Measurements from ENCODE around the gene CHN2. TPM values are rescaled to one million over a fixed set of nuclear protein-coding genes. Genes with fewer than 3 reads are reported as not detected.

The CHN2 gene
- polyA plus RNA-seq, 1 donor from 2014 or later = 136 TPM

DNA sequence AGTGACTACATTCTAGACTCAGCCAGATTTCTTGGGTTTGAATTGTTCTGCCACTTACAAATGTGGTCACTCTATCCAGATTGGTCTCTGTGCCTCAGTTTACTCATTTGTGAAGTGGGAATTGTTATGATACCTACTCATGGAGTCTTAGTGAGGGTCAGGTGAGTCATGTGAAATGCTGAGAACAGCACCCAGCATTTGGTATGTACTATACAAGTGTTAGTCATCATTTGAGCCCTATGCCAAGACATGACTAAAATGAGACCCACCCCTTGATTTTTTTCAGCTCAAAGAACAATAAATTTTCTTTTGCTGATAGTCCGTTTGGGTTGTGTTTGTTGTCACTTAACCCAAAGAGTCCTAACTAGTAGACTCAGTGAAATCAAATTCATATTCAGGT, 92.8 kb downstream of the CHN2 start:
- no peaks in the 10 kb centered on the region for H3K9me2 ChIP-seq (ENCODE audit: insufficient read depth, low read length)
- H3K27me3 ChIP-seq (ENCODE audit: insufficient read depth, low read depth, low read length) = no peaks in the 10 kb centered on the region
- no peak overlapping the region for H3K9ac ChIP-seq (ENCODE audit: low read length)
- H3F3A ChIP-seq (ENCODE audit: insufficient read depth, low read length, poor library complexity, severe bottlenecking) = no peaks in the 10 kb centered on the region
- no peak overlapping the region for H2AFZ ChIP-seq (ENCODE audit: low read depth, low read length)
- no peaks in the 10 kb centered on the region for H3K36me3 ChIP-seq (ENCODE audit: insufficient read depth, low read length)
- H3K27ac ChIP-seq (ENCODE audit: low read length) = no peak overlapping the region
- H3K4me3 ChIP-seq (ENCODE audit: low read length) = no peak overlapping the region
- peaks cover 3% of the 10 kb centered on the region for H4K20me1 ChIP-seq (ENCODE audit: insufficient read depth)
- TF ChIP-seq, protein P1, sequence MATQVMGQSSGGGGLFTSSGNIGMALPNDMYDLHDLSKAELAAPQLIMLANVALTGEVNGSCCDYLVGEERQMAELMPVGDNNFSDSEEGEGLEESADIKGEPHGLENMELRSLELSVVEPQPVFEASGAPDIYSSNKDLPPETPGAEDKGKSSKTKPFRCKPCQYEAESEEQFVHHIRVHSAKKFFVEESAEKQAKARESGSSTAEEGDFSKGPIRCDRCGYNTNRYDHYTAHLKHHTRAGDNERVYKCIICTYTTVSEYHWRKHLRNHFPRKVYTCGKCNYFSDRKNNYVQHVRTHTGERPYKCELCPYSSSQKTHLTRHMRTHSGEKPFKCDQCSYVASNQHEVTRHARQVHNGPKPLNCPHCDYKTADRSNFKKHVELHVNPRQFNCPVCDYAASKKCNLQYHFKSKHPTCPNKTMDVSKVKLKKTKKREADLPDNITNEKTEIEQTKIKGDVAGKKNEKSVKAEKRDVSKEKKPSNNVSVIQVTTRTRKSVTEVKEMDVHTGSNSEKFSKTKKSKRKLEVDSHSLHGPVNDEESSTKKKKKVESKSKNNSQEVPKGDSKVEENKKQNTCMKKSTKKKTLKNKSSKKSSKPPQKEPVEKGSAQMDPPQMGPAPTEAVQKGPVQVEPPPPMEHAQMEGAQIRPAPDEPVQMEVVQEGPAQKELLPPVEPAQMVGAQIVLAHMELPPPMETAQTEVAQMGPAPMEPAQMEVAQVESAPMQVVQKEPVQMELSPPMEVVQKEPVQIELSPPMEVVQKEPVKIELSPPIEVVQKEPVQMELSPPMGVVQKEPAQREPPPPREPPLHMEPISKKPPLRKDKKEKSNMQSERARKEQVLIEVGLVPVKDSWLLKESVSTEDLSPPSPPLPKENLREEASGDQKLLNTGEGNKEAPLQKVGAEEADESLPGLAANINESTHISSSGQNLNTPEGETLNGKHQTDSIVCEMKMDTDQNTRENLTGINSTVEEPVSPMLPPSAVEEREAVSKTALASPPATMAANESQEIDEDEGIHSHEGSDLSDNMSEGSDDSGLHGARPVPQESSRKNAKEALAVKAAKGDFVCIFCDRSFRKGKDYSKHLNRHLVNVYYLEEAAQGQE (IDR thresholded peaks at IDR 0.05; ENCODE audit: borderline replicate concordance) = no peak
- TF ChIP-seq EZH2 (IDR thresholded peaks at IDR 0.05; ENCODE audit: borderline replicate concordance, insufficient read depth, low read length, poor library complexity, severe bottlenecking) (no peak), RAD21 (conservative IDR thresholded peaks at IDR 0.05) (no peak), SMC3 (conservative IDR thresholded peaks at IDR 0.05; ENCODE audit: poor library complexity) (no peak)
- peaks cover 13% of the 10 kb centered on the region for H3K79me2 ChIP-seq (replicated peaks; ENCODE audit: insufficient read depth, low read length)
- H3K9me3 ChIP-seq (ENCODE audit: low read length) = no peaks in the 10 kb centered on the region
- no peak overlapping the region for H3K4me2 ChIP-seq (ENCODE audit: low read length)

DNA sequence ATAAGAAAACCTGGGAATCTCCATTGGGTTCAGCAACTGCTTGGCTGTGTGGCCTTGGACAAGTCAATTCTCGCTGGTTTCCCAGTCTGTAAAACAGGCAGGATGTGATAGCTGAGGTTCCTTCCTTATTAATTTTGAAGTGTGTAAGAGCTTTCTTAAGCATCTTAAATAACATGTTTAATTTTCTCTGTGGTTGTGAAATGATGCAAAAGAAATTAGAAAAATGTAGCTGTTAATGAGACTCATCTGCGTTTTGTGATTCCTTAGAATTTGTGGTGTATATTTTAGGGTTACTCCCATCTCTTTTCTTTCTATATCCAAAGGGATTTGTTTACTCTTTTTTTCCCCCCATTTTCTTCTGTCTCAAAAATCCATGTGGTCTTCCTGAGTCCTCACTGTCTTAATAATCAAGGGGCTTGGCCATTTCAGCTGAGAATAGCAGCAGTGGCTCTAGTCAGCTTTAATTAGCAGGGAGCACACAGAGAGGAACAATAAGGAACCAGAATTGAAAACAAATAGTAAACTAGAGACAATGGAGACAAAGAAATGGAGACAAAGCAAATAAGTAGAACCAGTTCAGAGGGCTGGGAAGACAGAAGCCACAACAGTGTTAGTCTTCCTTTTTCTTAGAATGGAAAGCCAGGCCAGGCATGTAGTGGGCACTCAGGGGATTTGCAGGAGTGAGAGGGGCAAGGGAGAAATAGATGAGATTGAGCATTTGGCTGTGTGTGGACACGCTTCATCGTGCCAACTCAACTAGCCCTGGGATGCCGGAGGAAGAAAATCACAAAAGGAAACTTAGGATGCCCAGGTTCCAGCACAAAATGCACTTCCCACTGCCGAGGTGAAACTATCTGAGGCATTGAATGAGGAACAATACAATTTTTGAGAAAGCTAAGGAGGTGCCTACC, 93.9 kb downstream of the CHN2 start:
- H3K27ac ChIP-seq (ENCODE audit: low read length) = no peak overlapping the region
- no peaks in the 10 kb centered on the region for H3K27me3 ChIP-seq (ENCODE audit: insufficient read depth, low read depth, low read length)
- no peak overlapping the region for H3K9ac ChIP-seq (ENCODE audit: low read length)
- H3K79me2 ChIP-seq (replicated peaks; ENCODE audit: insufficient read depth, low read length) = peaks cover 13% of the 10 kb centered on the region
- H3K4me2 ChIP-seq (ENCODE audit: low read length) = no peak overlapping the region
- TF ChIP-seq RAD21 (conservative IDR thresholded peaks at IDR 0.05) = no peak
- TF ChIP-seq, protein P1 (IDR thresholded peaks at IDR 0.05; ENCODE audit: borderline replicate concordance) = no peak
- no peak for TF ChIP-seq SMC3 (conservative IDR thresholded peaks at IDR 0.05; ENCODE audit: poor library complexity)
- TF ChIP-seq MXI1 (conservative IDR thresholded peaks at IDR 0.05; ENCODE audit: poor library complexity, severe bottlenecking) = no peak
- TF ChIP-seq EZH2 (IDR thresholded peaks at IDR 0.05; ENCODE audit: borderline replicate concordance, insufficient read depth, low read length, poor library complexity, severe bottlenecking) = no peak
- no peak for TF ChIP-seq POLR2AphosphoS5 (IDR thresholded peaks at IDR 0.05)
- TF ChIP-seq EP300 (conservative IDR thresholded peaks at IDR 0.05; ENCODE audit: poor library complexity, severe bottlenecking) = no peak
- TF ChIP-seq TAF1 (IDR thresholded peaks at IDR 0.05; ENCODE audit: low read depth) = no peak
- TF ChIP-seq, protein P2, sequence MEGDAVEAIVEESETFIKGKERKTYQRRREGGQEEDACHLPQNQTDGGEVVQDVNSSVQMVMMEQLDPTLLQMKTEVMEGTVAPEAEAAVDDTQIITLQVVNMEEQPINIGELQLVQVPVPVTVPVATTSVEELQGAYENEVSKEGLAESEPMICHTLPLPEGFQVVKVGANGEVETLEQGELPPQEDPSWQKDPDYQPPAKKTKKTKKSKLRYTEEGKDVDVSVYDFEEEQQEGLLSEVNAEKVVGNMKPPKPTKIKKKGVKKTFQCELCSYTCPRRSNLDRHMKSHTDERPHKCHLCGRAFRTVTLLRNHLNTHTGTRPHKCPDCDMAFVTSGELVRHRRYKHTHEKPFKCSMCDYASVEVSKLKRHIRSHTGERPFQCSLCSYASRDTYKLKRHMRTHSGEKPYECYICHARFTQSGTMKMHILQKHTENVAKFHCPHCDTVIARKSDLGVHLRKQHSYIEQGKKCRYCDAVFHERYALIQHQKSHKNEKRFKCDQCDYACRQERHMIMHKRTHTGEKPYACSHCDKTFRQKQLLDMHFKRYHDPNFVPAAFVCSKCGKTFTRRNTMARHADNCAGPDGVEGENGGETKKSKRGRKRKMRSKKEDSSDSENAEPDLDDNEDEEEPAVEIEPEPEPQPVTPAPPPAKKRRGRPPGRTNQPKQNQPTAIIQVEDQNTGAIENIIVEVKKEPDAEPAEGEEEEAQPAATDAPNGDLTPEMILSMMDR (IDR thresholded peaks at IDR 0.05; ENCODE audit: poor library complexity, severe bottlenecking) = no peak
- no peaks in the 10 kb centered on the region for H3F3A ChIP-seq (ENCODE audit: insufficient read depth, low read length, poor library complexity, severe bottlenecking)
- H4K20me1 ChIP-seq (ENCODE audit: insufficient read depth) = peaks cover 3% of the 10 kb centered on the region
- no peak overlapping the region for H2AFZ ChIP-seq (ENCODE audit: low read depth, low read length)
- H3K9me3 ChIP-seq (ENCODE audit: low read length) = no peaks in the 10 kb centered on the region
- H3K4me3 ChIP-seq (ENCODE audit: low read length) = no peak overlapping the region
- no peaks in the 10 kb centered on the region for H3K9me2 ChIP-seq (ENCODE audit: insufficient read depth, low read length)
- H3K36me3 ChIP-seq (ENCODE audit: insufficient read depth, low read length) = no peaks in the 10 kb centered on the region
